Esophagus squamous epithelium (tissue), 5 donors: ENCODE results near the gene PMEPA1. TPM values are rescaled to one million over a fixed set of nuclear protein-coding genes. Genes with fewer than 3 reads are reported as not detected.

Experiments
- DNase-seq: peaks from one replicate; lab custom pipeline; 2025; lab: John Stamatoyannopoulos, UW
- H3K27ac ChIP-seq, 4 donors: fragments of 200-600 bp; sonication (generic); one replicate each; pipeline ENCODE4 v1.5.1; 2016 to 2019; ENCODE audit warnings: mild to moderate bottlenecking in 1 of 4
- H3K27me3 ChIP-seq, 4 donors: fragments of 200-600 bp; sonication (generic); 1 replicate in 3 of 4; 2 replicates in 1 of 4; pipeline versions ENCODE4 v1.5.1 to v1.6.0; 2017 to 2021; ENCODE audit warnings: antibody characterized with exemption in 1 of 4
- H3K36me3 ChIP-seq, 3 donors: fragments of 200-600 bp; sonication (generic); one replicate each; pipeline ENCODE4 v1.5.1; 2016 to 2019
- H3K4me1 ChIP-seq, 3 donors: fragments of 200-600 bp; sonication (generic); one replicate each; pipeline ENCODE4 v1.5.1; 2017 to 2019
- H3K4me3 ChIP-seq, 4 donors: fragments of 200-600 bp; sonication (generic); 1 replicate in 3 of 4; 2 replicates in 1 of 4; pipeline ENCODE4 v1.5.1; 2016 to 2019; ENCODE audit warnings: mild to moderate bottlenecking in 2 of 4, moderate library complexity in 1 of 4
- H3K9me3 ChIP-seq, 3 donors: fragments of 200-600 bp; sonication (generic); one replicate each; pipeline ENCODE4 v1.5.1; 2016 to 2019
- POLR2A ChIP-seq, 4 donors: fragments of 450-650 bp; IDR thresholded peaks; one replicate each; pipeline ENCODE4 v1.6.1; 2017; ENCODE audit warnings: antibody characterized with exemption in 4 of 4, mild to moderate bottlenecking in 4 of 4, moderate library complexity in 3 of 4
- WGBS, 2 donors: methylation state at CpG; one replicate each; pipeline ENCODE4 v1.1.5; 2018; 5-methylcytosine and 5-hydroxymethylcytosine counted together
- intact Hi-C: fragments of 100-400 bp; cut with DNase I; formaldehyde crosslinking; loops from one replicate; pipeline ENCODE4 v1.15.0; 2022
- total RNA-seq, 4 donors: library from RNA; depleted of rRNA; stranded (reverse); fragments of >200 nt; gene quantifications; one replicate each; pipeline ENCODE4 v1.1.0, GENCODE V29; 2016
- TF ChIP-seq, protein P1 (sequence below), 6 experiments: fragments of 450-650 bp in 4 of 6; fragments of 200-600 bp in 2 of 6; sonication (generic) in 2 of 6; IDR thresholded peaks; one replicate each; pipeline ENCODE4 v1.5.1; 2016 to 2019; ENCODE audit warnings: antibody characterized with exemption in 6 of 6, mild to moderate bottlenecking in 4 of 6, moderate library complexity in 4 of 6
- donor health status: DM: yes; HTN: yes; CAD: no.

Gene PMEPA1
- total RNA-seq, 4 donors from 2014 or later, result 0.95 to 4.6 (median 2.6) TPM

DNA sequence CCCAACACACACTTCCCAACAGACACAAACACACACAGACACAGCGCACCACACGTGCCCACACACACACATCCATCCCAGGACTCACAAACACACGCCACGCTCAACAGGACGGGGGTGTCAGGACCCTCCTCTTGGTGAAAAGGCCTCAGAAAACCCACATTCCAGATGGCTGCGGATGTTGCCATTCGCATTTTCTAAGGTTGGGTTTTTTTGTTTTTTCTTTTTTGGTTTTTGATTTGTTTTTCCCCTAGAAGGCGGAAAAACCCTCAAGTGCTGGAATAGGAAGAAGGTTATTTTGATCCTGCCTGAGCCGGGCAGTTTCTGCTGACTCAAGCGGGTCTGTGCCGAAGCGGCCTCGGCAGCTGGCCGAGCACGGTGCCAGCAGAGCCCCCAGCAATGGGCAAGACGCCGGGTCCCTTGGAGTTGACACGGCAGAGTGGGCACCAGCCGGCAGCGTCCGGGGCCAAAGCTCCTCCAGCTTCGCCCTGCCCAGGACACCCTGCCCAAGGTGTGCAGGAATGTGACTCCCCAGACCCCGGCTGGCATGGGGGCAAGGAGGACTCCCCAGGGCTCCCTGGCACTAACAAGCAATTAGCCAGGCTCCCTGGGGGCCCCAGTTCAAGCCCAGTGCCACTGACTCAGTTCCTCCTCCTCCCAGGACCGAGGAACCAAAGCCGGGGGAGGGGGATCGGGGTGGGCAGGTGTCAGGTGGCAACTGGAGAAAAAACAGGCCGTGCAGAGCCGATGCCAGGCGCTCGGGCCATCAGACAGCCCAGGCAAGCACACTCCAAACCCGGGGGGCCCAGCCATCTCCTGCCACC lies 48.7 kb downstream of the PMEPA1 start:
- DNase-seq, result no peak
- 79 to 87% methylated on average over 9 to 21 of the region's 31 CpGs for WGBS, 2 donors
- no peak for TF ChIP-seq POLR2A (IDR thresholded peaks at IDR 0.05)
- H3K4me3 ChIP-seq, result no peak overlapping the region
- H3K4me1 ChIP-seq, result peaks cover 0 to 30% (median 8%) of the 10 kb centered on the region in 3 donors
- intact Hi-C loops, result no loop called here
- H3K27me3 ChIP-seq, result no peaks in the 10 kb centered on the region
- H3K9me3 ChIP-seq, result no peaks in the 10 kb centered on the region
- H3K36me3 ChIP-seq, result peaks cover 0 to 34% (median 0%) of the 10 kb centered on the region in 3 donors
- H3K27ac ChIP-seq, result no peak overlapping the region

DNA sequence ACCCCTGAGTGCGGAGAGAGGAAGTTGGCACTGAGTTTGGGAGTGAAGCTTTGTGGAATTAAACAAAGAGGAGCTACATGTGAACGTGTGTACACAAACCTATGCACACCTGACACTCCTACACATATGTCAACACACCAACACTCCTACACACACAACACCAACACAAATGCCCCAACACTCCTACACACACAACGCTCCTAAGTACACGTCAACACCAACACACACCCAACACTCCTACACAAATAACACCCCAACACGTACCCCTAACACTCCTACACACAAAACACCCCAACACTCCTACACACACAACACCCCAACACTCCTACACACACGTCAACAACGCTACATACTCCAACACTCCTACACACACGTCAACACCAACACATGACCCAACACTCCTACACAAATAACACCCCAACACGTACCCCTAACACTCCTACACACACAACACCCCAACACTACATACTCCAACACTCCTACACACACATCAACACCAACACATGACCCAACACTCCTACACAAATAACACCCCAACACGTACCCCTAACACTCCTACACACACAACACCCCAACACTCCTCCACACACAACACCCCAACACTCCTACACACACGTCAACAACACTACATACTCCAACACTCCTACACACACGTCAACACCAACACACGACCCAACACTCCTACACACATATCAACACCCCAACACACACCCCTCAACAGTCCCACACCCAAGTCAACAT lies 49.5 kb downstream of the PMEPA1 start:
- Histone ChIP-seq H3K27me3 (no peaks in the 10 kb centered on the region), H3K4me1 (peaks cover 0 to 30% (median 8%) of the 10 kb centered on the region in 3 donors), H3K4me3 (no peak overlapping the region), H3K27ac (no peak overlapping the region), H3K9me3 (no peaks in the 10 kb centered on the region), H3K36me3 (peaks cover 0 to 34% (median 0%) of the 10 kb centered on the region in 3 donors)
- no peak for TF ChIP-seq POLR2A (IDR thresholded peaks at IDR 0.05)
- TF ChIP-seq, protein P1, sequence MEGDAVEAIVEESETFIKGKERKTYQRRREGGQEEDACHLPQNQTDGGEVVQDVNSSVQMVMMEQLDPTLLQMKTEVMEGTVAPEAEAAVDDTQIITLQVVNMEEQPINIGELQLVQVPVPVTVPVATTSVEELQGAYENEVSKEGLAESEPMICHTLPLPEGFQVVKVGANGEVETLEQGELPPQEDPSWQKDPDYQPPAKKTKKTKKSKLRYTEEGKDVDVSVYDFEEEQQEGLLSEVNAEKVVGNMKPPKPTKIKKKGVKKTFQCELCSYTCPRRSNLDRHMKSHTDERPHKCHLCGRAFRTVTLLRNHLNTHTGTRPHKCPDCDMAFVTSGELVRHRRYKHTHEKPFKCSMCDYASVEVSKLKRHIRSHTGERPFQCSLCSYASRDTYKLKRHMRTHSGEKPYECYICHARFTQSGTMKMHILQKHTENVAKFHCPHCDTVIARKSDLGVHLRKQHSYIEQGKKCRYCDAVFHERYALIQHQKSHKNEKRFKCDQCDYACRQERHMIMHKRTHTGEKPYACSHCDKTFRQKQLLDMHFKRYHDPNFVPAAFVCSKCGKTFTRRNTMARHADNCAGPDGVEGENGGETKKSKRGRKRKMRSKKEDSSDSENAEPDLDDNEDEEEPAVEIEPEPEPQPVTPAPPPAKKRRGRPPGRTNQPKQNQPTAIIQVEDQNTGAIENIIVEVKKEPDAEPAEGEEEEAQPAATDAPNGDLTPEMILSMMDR (IDR thresholded peaks at IDR 0.05), result no peak
- DNase-seq, result no peak
- intact Hi-C loops, result no loop called here
- 86% methylated on average over 13 of the region's 13 CpGs for WGBS, 2 donors

DNA sequence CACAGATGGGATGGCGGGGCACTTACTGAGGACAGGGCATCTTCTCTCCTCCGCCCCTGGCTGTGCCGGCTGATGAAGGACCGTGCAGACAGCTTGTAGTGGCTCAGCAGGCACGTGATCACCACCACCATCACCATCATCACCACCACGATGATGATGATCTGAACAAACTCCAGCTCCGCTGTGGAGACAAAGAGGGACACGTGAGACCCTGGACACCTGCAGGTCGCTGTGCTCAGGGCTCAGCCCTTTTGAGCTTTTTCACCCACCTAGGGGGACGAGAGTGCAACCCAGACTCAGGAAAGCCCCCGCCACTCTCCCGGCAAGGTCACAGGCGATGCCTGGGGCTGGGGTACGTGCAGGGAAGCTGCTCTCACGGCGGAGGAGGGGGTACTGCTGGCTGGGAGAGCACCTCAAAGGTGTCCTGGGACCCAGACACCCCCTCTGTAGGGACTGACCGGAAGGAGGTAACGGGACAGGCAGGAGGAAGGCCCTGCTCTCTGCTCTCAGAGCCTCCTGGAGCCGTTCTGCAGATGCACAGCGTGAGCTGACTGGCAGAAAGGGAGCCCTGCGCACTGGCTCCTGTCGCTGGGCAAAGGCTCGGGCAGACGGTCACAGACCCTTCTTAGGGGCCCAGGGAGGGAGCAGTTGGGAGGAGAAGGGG lies 50.2 kb downstream of the PMEPA1 start:
- intact Hi-C loops, result loop anchor here (2.0 to 10.0 kb wide), 2 partner anchors 87 to 435 kb away; no protein-coding TSS in a partner anchor
- peaks cover 0 to 34% (median 0%) of the 10 kb centered on the region in 3 donors for H3K36me3 ChIP-seq

DNA sequence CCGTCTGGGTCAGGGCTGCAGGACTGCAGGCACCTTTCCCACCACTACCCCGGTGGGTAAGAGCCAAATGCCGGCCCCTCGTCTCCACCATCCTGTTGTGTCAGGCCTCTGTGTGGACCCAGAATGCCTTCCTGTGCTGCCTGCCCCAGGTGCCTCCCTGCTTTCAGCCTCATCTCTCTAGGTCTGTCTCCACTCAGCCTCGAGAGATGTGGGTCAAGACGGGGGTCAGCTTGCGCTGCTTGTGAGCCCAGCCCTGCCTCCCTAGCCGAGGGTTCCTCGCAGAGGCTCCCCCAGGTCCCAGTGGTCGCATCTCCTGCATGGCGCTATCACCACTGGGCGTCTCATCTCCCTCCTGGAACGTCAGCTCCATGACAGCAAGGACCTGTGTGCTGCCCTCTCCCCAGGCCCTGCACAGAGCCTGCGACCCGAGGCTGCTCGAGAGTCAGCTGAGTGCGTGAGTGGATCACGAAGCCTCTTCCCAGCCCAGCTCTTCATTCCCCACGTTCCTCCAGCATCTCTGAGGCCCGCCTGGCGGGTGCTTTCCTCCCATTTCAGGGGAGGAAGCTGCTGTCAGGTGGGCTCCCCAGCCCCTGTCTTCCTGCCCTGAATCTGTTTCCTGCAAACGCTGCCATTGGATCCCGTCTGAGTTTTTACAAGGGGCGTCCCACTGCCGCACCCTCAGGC lies 50.8 kb downstream of the PMEPA1 start:
- intact Hi-C loops, result loop anchor here (2.0 to 10.0 kb wide), 2 partner anchors 88 to 436 kb away; no protein-coding TSS in a partner anchor
- no peak overlapping the region for H3K4me3 ChIP-seq
- H3K4me1 ChIP-seq, result peaks cover 0 to 30% (median 8%) of the 10 kb centered on the region in 3 donors
- TF ChIP-seq, protein P1 (IDR thresholded peaks at IDR 0.05), result no peak
- no peak for TF ChIP-seq POLR2A (IDR thresholded peaks at IDR 0.05)
- H3K27ac ChIP-seq, result no peak overlapping the region
- H3K9me3 ChIP-seq, result no peaks in the 10 kb centered on the region
- no peak for DNase-seq
- H3K36me3 ChIP-seq, result peaks cover 0 to 34% (median 0%) of the 10 kb centered on the region in 3 donors
- 76 to 90% methylated on average over 13 to 15 of the region's 25 CpGs for WGBS, 2 donors
- H3K27me3 ChIP-seq, result no peaks in the 10 kb centered on the region

More for the DNA sequence above, 50.2 kb downstream of the PMEPA1 start:
- Histone ChIP-seq H3K4me1 (peaks cover 0 to 30% (median 8%) of the 10 kb centered on the region in 3 donors), H3K27me3 (no peaks in the 10 kb centered on the region), H3K9me3 (no peaks in the 10 kb centered on the region), H3K4me3 (no peak overlapping the region), H3K27ac (no peak overlapping the region)
- DNase-seq, result no peak
- WGBS, 2 donors, result 86 to 90% methylated on average over 3 to 11 of the region's 24 CpGs
- TF ChIP-seq, protein P1 (IDR thresholded peaks at IDR 0.05), result no peak
- no peak for TF ChIP-seq POLR2A (IDR thresholded peaks at IDR 0.05)

DNA sequence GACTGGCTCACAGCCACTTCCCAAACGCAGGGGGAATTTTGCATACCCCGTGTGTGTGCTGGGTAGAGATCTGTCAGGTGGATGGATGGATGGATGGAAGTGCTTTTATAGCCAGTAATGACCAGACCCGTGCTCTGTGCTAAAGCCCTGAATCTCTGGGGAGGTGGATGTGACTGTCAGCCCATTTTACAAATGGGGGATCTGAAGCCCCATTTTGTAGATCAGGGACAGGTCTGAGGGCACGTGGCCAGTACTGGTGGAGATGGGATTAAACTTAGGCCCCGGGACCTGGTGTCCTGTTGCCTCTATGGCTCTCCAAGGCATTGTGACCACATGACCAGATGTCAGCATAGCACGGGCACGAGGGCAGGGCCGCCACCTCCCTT lies 51.4 kb downstream of the PMEPA1 start:
- TF ChIP-seq POLR2A (IDR thresholded peaks at IDR 0.05), result no peak
- TF ChIP-seq, protein P1 (IDR thresholded peaks at IDR 0.05), result no peak
- H3K27me3 ChIP-seq, result no peaks in the 10 kb centered on the region
- H3K27ac ChIP-seq, result no peak overlapping the region
- H3K36me3 ChIP-seq, result peaks cover 0 to 34% (median 0%) of the 10 kb centered on the region in 3 donors
- 80 to 81% methylated on average over 1 to 7 of the region's 8 CpGs for WGBS, 2 donors
- H3K4me1 ChIP-seq, result peaks cover 0 to 30% (median 8%) of the 10 kb centered on the region in 3 donors
- DNase-seq, result no peak
- no peak overlapping the region for H3K4me3 ChIP-seq
- no peaks in the 10 kb centered on the region for H3K9me3 ChIP-seq
- intact Hi-C loops, result loop anchor here (2.0 to 10.0 kb wide), 2 partner anchors 88 to 436 kb away; no protein-coding TSS in a partner anchor
